Measurements from ENCODE around the gene CDH5.

The CDH5 gene

GRCh38 chr16:66385415-66385814 is 18.9 kb downstream of the CDH5 start:
- TF ChIP-seq CTCF (IDR thresholded peaks at IDR 0.05; ENCODE audit: low read depth, low read length) = no peak
- no peak for DNase-seq (ENCODE audit: low read depth in 2 of 2)
- no peak overlapping the region for H3K4me3 ChIP-seq (replicated peaks in 1 of 2; ENCODE audit: low read depth in 2 of 2, low read length in 2 of 2)

- no peak for DNase-seq (ENCODE audit: low read depth in 2 of 2)
- no peak overlapping the region for H3K4me3 ChIP-seq (replicated peaks in 1 of 2; ENCODE audit: low read depth in 2 of 2, low read length in 2 of 2)
- no peak for TF ChIP-seq CTCF (IDR thresholded peaks at IDR 0.05; ENCODE audit: low read depth, low read length)
Measured at GRCh38 chr16:66386629-66387622, 20.4 kb downstream of the CDH5 start.

- DNase-seq (ENCODE audit: low read depth in 2 of 2) = no peak
- TF ChIP-seq CTCF (IDR thresholded peaks at IDR 0.05; ENCODE audit: low read depth, low read length) = no peak
- H3K4me3 ChIP-seq (replicated peaks in 1 of 2; ENCODE audit: low read depth in 2 of 2, low read length in 2 of 2) = no peak overlapping the region
Measured at GRCh38 chr16:66387817-66388332, 21.4 kb downstream of the CDH5 start.

- DNase-seq (ENCODE audit: low read depth in 2 of 2) = no peak
- no peak overlapping the region for H3K4me3 ChIP-seq (replicated peaks in 1 of 2; ENCODE audit: low read depth in 2 of 2, low read length in 2 of 2)
- no peak for TF ChIP-seq CTCF (IDR thresholded peaks at IDR 0.05; ENCODE audit: low read depth, low read length)
Measured at GRCh38 chr16:66388350-66389139, 22.1 kb downstream of the CDH5 start.

GRCh38 chr16:66389256-66390176 is 23.0 kb downstream of the CDH5 start:
- DNase-seq (ENCODE audit: low read depth in 2 of 2) = no peak
- TF ChIP-seq CTCF (IDR thresholded peaks at IDR 0.05; ENCODE audit: low read depth, low read length) = no peak
- no peak overlapping the region for H3K4me3 ChIP-seq (replicated peaks in 1 of 2; ENCODE audit: low read depth in 2 of 2, low read length in 2 of 2)

Measured in cardiac fibroblast (primary cell).